ENCODE measurements around the gene ARVCF.

DNA sequence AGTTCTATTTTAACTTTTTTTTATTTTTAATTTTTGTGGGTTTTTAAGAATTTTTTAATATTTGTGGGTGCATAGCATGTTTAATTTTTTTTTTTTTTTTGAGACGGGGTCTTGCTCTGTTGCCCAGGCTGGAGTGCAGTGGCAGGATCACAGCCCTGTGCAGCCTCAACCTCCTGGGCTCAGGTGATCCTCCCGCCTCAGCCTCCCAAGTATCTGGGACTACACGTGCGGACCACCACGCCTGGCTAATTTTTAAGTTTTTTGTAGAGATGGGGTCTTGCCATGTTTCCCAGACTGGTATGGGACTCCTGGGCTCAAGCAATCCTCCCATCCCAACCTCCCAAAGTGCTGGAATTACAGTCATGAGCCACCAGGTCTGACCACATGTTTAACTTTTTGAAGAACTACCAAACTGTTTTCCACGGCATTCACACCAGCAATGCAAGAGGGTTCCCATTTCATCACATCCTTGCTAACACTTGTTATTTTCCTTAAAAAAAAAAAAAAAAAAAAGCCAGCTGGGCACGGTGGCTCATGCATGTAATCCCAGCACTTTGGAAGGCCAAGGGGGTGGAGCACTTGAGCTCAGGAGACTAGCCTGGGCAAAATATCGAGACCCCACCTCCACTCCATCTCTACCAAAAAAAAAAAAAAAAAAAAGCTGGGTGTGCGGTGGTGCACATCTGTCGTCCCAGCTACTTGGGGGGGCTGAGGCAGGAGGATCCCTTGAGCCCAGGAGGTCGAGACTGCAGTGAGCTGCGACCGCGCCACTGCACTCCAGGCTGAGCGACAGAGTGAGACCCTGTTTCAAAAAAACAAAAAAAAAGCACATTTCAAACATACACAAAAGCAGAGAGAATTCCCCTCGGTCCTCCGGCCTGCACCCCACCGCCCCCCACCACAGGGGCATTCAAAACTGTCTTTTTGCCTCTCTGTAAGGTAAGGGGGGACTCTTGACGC lies 58.3 kb downstream of the ARVCF start:
- TF ChIP-seq, protein P1, sequence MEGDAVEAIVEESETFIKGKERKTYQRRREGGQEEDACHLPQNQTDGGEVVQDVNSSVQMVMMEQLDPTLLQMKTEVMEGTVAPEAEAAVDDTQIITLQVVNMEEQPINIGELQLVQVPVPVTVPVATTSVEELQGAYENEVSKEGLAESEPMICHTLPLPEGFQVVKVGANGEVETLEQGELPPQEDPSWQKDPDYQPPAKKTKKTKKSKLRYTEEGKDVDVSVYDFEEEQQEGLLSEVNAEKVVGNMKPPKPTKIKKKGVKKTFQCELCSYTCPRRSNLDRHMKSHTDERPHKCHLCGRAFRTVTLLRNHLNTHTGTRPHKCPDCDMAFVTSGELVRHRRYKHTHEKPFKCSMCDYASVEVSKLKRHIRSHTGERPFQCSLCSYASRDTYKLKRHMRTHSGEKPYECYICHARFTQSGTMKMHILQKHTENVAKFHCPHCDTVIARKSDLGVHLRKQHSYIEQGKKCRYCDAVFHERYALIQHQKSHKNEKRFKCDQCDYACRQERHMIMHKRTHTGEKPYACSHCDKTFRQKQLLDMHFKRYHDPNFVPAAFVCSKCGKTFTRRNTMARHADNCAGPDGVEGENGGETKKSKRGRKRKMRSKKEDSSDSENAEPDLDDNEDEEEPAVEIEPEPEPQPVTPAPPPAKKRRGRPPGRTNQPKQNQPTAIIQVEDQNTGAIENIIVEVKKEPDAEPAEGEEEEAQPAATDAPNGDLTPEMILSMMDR (IDR thresholded peaks at IDR 0.05), result no peak
- TF ChIP-seq POLR2A (IDR thresholded peaks at IDR 0.05), result no peak
